Stomach (tissue), 4 donors: ENCODE results near the gene ZDHHC16.

ENCODE experiments used
- CTCF ChIP-seq, 7 experiments: fragments of 450-650 bp in 4 of 7; fragments of 200-600 bp in 3 of 7; sonication (generic) in 3 of 7; IDR thresholded peaks; one replicate each; pipeline ENCODE4 v1.5.1; 2016 to 2019; ENCODE audit warnings: antibody characterized with exemption in 7 of 7, control low read depth in 2 of 7, mild to moderate bottlenecking in 1 of 7
- EP300 ChIP-seq: sonication (generic); formaldehyde crosslinking; IDR thresholded peaks from one replicate; pipeline ENCODE4 v1.6.1; 2017; ENCODE audit warnings: antibody characterized with exemption
- POLR2A ChIP-seq, 4 donors: fragments of 450-650 bp; IDR thresholded peaks; one replicate each; pipeline ENCODE4 v1.6.1; 2016; ENCODE audit warnings: antibody characterized with exemption in 4 of 4, control low read depth in 2 of 4, mild to moderate bottlenecking in 1 of 4, moderate library complexity in 1 of 4
- POLR2AphosphoS5 ChIP-seq, 3 donors: sonication (generic); formaldehyde crosslinking; IDR thresholded peaks; one replicate each; pipeline ENCODE4 v1.6.1; 2016; ENCODE audit warnings: antibody characterized with exemption in 3 of 3

GRCh38 chr10:97416565-97416964 lies 29.4 kb upstream of the ZDHHC16 start:
- TF ChIP-seq CTCF (IDR thresholded peaks at IDR 0.05) (no peak), EP300 (no peak), POLR2AphosphoS5 (IDR thresholded peaks at IDR 0.05) (no peak), POLR2A (IDR thresholded peaks at IDR 0.05) (no peak)
